ENCODE data around the gene KRT35.

KRT35 gene

DNA sequence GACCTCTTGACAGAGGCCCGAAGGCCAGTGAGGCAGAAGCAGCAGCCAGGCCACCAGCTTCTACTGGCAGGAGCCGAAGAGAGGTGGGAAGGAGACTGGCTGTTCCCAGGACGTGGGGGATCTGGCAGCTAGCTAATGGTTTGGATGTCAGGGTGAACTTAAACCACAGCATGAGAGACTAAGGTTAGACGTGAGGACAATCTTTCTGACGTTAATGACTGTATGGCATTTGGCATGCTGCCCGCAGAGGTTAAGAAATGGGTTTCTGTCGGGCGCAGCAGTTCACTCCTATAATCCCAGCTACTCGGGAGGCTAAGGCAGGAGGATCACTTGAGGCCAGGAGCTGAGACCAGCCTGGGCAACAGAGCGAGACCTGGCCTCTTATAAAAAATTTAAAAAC is 30.8 kb upstream of the KRT35 start:
- DNase-seq = no peak

DNA sequence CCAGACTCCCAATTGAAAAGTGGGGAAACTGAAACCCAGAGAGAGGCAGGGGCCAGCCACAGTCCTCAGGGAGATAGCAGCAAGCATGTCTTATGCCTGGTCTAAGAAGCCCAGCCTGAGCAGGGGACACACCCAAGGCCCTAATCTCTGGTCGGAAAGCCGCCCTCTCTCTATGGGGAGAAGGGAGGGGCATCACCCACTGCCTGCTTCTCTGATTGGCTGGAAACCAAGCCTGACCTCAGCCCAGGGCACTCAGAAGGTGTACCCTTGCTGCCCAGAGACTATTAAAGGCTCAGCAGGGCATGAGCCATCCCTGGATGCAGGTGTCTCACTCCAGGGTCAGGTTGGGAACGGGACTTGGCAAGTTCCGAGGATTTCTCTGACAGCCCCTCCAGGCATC is 30.2 kb upstream of the KRT35 start:
- DNase-seq = peak; percentile 57

GRCh38 chr17:41510251-41511065 is 29.5 kb upstream of the KRT35 start:
- peak; percentile 57 for DNase-seq

- no peak for DNase-seq
These were observed 26.4 kb upstream of the KRT35 start for GRCh38 chr17:41507315-41507880.

DNA sequence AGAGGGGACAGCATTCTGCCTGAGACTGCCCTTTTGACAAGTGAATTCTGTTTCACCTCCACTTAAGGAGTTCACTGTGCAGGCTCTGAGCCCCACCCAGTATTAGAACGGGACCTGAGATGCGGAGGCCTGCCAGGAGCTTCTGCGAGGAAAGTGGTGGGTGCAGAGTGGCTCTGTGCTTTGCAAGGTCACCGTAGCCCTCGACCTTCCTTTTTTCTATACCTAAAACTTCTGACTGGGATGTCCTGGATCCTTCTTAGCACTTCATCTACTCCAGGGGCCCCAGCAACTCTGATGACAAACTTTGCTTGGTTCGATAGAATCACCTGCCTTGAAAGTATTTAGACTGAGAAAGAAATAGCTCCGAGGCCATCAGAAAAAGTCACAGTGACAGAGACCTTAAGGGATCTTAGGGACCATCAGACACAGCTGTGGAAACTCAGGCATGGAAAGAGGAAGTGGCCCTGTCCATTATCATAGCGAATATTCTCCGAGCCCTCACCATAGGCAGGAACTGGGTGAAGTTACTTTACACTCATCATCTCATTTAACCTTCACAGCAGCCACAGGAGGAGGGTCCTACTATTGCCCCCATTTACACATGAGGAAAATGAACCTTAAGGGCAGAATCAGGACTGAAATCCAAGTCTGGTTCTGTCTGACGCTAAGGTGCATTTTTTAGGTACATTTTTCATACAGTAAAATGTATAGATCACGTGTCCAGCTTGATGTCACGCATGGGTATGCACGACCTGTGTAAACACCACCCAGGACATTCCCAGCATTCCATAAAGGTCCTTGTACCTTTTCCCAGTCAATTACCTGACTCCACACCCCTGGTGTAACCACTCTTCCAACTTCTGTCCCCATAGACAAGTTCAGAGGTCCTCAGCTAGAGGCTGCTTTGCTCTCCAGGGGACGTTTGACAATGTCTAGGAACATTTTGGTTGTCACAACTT is 25.1 kb upstream of the KRT35 start:
- DNase-seq = no peak

DNA sequence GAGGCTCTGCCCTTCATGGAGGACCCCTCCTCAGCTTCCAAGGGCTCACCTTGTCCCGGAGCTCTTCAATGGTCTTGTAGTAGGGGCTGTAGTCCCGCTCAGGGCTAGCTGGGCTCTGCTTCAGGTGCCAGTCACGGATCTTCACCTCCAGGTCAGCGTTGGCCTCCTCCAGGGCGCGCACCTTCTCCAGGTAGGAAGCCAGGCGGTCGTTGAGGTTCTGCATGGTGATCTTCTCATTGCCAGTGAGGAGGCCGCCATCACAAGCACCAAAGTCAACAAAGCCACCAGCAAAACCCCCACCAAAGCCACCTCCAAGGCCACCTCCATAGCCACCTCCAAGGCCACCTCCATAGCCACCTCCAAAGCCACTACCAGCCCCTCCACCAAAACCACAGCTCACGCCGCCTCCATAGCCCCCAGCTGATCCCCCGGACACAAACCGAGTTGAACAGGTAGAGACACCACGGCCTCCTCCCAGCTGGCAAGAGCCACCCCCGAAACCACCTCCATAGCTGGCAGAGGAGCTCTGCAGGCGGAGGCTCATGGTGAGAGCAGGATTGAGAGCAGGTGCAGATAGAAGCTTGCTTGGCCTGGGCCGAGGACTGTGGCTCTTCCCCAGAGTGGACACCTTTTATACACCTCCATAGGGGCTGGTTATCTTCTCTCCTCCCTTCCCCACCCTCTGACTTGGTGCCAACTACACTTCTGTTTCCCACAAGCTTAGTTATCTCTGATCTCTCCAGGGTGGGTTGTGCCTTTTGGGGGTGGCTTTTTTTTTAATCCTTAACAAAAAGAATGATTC is 24.3 kb upstream of the KRT35 start, which contains the start of gene KRT13:
Gene KRT13, minus strand, starts transcription at position 606 of the 802 bp plus-strand sequence. Its CDS starts 62 bp downstream, at position 544.
- no peak for DNase-seq

GRCh38 chr17:41504246-41504977 is 23.5 kb upstream of the KRT35 start:
- DNase-seq = no peak

- DNase-seq = no peak
These were observed 22.3 kb upstream of the KRT35 start for GRCh38 chr17:41503202-41503601.

- DNase-seq = no peak
These were observed 19.4 kb upstream of the KRT35 start for GRCh38 chr17:41500131-41500911.

DNA sequence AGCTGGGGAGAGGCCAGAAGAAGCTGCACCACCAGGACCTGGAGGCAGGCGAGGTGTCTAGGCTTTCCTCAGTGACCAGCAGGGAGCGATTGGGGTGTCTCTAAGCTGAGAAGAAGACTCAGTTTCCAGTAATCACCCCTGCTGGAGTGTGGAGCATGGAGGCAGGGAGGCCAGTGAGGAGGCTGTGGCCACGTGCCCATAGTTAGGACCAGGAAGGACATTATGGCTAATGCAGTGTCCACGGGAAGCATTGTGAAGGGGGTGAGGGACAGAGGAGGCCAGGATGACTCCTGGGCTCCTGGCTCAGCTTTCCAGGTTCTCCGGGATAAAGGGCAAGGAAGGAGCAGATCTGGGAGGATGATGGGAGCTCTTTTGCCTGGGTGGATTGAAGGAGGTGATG is 18.8 kb upstream of the KRT35 start:
- no peak for DNase-seq

GRCh38 chr17:41498276-41498675 is 17.3 kb upstream of the KRT35 start:
- no peak for DNase-seq

GRCh38 chr17:41496803-41497484 is 16.0 kb upstream of the KRT35 start:
- DNase-seq = peak; percentile 66

GRCh38 chr17:41494524-41494923 is 13.6 kb upstream of the KRT35 start:
- DNase-seq = no peak

GRCh38 chr17:41492771-41493170 is 11.8 kb upstream of the KRT35 start:
- DNase-seq = peak; percentile 89

- DNase-seq = no peak
These were observed 11.4 kb upstream of the KRT35 start for GRCh38 chr17:41492351-41492750.

- no peak for DNase-seq
These were observed 10.5 kb upstream of the KRT35 start for GRCh38 chr17:41491476-41491875.

GRCh38 chr17:41490000-41490990 is 9.3 kb upstream of the KRT35 start:
- no peak for DNase-seq

GRCh38 chr17:41489531-41489930 is 8.6 kb upstream of the KRT35 start, which contains the start of gene KRT36:
Gene KRT36 (minus strand): TSS chr17:41489910. CDS start chr17:41489864, 46 bp downstream.
- DNase-seq = no peak

All from NCI-H510A treated with DMSO at 0.1 percent for 48 hours (cell line).